Right renal cortex interstitium (tissue), 3 donors: ENCODE results near the gene PVALB. TPM values are rescaled to one million over a fixed set of nuclear protein-coding genes. Genes with fewer than 3 reads are reported as not detected.

Experiments used
- DNase-seq, 3 donors: peaks; one replicate each; pipeline ENCODE4 v3.0.0-alpha.2; 2013; ENCODE audit warnings: low read depth in 3 of 3, low spot score in 2 of 3
- polyA plus RNA-seq, 3 donors: library from polyadenylated mRNA; unstranded; fragments of 120-200 nt; gene quantifications; one replicate each; pipeline ENCODE4 v1.2.1, GENCODE V29; 2013; ENCODE audit not compliant: insufficient read length in 3 of 3

PVALB gene
- polyA plus RNA-seq, 3 donors = 3.7 to 11.4 (median 4.6) TPM

DNA sequence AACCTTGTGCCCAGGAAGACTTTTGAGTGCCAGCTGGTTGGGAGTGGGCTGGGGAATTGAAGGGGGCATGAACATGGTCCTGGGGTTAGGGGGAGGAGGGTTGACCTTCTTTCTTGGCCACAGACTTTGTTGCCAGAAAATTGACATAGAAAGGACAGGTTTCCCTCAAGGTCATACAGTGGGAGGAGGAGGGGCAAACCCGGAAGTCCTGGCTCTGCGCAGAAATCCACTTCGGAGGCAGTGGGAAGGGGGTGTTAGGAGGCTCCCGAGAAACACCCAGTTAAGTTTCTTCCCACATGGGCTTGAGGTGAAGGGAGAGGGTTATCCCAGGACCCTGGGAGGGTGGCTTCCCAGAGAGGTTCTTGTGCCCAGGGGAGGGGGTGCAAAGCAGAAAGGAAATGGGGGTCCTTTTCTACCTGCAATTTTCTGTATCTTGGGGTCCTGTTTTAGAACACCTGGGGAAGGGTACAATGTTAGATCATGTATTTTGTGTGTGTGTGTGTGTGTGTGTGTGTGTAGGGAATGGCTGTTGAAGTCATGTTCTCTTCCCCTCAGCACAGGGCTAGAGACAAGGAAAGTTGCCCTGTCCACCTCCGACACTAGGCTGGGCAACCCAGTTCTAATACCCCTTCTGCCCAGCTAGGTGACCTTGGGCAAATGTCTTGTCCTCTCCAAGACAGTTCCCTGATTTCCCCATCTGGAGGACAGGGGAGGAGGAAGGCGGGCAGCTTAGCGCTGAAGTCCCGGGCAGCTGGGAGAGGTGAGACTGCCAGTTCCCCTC, 1.1 kb downstream of the PVALB start:
- DNase-seq = no peak

GRCh38 chr22:36814801-36815200, 2.0 kb downstream of the PVALB start:
- DNase-seq = no peak

GRCh38 chr22:36811094-36811800, 5.6 kb downstream of the PVALB start:
- no peak for DNase-seq

- DNase-seq = no peak
Measured at GRCh38 chr22:36809351-36809750, 7.5 kb downstream of the PVALB start.

DNA sequence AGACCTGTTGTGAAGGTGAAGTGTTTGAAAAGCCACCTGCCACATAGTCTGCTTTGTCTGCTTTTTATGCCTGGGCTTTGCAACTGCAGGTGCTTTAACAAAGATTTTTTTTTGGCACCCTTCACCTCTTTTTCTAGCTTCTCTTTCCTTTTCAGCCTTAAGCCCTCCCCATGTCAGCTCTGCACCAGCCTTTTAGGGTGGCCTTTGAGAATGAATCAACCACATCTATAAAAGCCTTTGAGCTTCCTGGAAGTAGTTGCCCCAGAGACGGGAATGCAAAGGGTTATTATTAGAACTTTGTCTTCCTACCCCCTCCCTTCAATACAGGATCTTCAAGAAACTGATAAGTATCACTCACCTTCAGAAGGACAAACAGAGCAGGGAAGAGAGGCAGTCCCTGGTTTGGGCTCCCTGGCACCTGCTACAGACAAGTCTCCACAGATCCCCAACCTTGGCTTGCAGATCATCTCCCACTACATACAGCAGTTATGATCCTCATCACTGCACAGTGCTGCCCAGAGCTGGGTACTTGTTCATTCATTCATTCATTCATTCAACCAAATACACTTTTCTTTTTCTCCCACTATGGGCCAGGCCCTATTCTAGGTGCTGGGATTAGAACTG, 8.0 kb downstream of the PVALB start:
- DNase-seq = no peak

- DNase-seq = no peak
Measured at GRCh38 chr22:36807627-36808026, 9.2 kb downstream of the PVALB start.

DNA sequence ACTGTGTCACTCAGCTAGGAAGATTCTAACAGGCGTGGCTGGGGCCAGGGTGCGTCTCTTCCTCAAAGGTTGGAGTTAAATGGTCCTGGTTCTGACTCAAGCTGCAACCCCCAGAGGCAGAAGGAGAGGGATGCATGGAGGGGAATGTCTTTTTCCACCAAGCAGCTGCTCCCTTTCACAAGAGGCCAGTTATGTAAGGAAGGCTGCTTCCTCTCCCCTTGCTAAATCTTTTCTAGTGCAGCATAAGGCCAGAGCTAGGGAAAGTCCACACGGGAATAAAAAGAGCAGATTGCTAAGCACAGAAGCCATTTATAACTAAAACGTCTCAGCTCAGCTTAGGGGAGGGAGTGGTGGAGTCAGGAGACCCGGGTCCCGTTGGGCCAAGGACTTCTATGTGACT, 10.0 kb downstream of the PVALB start:
- no peak for DNase-seq

GRCh38 chr22:36803358-36803757, 13.5 kb downstream of the PVALB start:
- DNase-seq = no peak

- DNase-seq = no peak
Measured at GRCh38 chr22:36798674-36799066, 18.2 kb downstream of the PVALB start.

- DNase-seq = no peak
Measured at GRCh38 chr22:36797911-36798673, 18.7 kb downstream of the PVALB start.

- DNase-seq = no peak
Measured at GRCh38 chr22:36797374-36797773, 19.5 kb downstream of the PVALB start.

- no peak for DNase-seq
Measured at GRCh38 chr22:36796552-36797175, 20.2 kb downstream of the PVALB start.

DNA sequence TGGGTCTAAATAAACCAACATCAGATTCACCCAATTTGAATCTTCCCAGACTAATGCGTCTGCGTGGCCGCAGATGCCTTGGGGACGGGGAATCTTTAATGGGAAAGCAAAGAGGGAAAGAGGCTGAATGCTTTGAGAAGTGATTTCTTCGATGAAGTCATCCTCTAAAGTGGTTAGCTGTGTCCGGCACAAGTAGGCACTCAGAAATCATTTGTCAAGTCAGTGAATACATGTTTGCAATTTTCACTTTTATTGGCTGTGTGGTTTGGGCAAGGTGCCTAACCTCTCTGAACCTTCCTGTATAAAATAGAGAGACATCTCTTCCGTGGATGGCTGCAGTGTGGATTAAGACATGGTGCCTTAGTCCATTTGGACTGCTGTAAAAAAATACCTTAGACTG, 21.2 kb downstream of the PVALB start:
- no peak for DNase-seq

DNA sequence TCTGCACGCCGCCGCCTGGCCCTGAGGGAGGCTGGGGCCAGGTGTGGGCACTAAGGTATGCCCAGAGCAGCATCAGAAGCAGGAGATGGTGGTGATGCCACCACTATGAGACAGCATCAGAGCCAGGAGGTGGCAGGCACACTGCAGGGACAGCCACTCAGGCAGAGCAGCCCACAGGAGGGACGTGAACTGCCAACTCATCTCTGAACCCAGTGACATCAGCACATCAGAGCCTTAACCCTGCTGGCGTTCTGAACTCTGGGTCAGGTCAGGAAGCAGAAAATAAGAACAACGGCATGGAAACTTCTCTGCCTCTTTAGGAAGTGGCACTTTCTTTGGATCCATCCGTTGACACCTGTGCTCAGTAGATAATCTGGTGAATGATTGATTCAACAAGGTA, 26.2 kb downstream of the PVALB start:
- no peak for DNase-seq

- DNase-seq = no peak
Measured at GRCh38 chr22:36787204-36787988, 29.4 kb downstream of the PVALB start.

DNA sequence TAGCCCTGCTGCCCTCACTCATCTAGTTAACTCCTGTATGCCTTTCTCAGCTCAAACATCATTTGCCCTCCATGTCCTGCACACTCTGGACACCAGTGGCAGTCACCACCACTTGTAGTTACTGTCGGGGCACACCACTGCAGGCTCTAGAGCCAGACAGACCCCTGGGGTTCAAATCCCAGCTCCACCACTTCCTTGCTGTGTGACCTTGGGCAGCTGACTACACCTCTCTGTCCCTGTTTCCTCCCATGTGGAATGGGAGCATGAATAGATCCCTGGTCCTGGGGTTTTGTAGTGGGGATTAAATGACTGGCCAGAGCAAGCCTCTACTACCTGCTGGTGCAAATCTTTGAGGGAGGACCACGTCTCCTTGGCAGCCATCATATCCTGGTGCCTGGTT, 33.1 kb downstream of the PVALB start:
- no peak for DNase-seq

DNA sequence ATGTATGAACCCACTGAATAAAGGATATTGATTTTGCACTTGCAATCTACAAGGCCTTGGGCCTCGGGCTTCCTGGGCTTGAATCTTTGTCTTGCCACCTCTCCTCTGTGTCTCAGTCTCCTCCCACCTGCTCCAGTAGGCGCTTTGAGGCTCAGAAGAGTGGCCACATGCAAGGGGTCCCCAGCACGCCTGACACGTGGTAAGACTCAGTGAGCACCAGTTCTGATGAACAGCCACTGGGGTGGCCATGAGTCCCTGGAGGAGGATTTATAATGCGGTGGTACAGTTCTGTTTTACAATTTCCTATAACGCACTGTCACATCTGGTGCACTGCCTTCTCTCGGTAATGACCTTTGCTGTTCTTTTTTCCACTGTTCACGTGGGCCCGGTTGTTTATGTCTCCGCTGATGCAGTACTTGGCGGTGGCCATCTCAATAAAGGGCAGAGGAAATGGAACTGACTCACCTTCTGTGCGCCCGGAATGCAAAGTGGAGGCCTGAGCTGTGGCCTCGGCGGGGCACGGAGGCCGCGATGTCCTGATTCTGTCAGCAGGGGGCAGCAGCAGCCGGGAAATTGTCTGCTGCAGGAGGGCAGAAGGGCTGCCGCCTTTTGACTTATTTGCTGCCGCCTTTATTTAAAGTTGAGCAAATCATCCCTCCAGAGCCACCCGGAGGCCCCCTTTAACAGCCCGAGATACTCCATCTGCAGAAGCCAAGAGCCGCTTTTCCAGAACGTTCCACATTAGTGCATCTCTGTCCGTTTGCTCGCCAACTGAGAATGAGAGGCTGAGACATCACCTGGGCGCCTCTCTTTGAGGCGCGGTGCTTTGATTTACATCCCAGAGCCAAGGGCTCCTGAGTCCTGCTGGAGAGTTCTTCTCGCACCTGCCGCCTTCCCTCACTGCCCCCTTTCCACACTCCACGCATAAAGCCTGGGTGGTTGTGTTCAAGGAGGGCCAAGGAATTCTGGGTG, 34.9 kb downstream of the PVALB start:
- peak in 1 of 3 donors; percentile 54 for DNase-seq

DNA sequence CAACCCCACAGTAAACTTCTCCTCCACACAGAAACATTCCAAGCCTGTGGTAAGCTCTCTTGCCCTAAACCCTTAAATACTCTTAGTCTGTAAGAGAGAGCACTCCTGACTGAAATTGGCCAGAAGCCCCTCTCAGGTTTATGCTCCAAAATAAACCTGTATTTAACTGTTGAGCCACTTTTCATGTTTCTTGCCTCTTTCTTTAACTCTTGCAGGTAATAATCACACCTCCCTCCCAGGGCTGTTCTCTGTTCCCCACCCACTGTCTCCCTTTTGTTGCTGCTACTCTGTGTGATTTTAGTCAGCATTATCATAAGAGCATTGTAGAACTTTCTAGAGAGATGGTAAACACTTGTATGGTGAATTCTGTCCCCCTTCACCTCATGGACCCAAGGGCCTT, 38.8 kb downstream of the PVALB start:
- no peak for DNase-seq

- no peak for DNase-seq
Measured at GRCh38 chr22:36776722-36777121, 40.1 kb downstream of the PVALB start.
